ENCODE data around the gene ZIC2. TPM values are rescaled to one million over a fixed set of nuclear protein-coding genes. Genes with fewer than 3 reads are reported as not detected.

ZIC2 gene
- total and polyA plus RNA-seq, 2 of the 4 experiments (the other 2 are of a cell fraction) = not detected

DNA sequence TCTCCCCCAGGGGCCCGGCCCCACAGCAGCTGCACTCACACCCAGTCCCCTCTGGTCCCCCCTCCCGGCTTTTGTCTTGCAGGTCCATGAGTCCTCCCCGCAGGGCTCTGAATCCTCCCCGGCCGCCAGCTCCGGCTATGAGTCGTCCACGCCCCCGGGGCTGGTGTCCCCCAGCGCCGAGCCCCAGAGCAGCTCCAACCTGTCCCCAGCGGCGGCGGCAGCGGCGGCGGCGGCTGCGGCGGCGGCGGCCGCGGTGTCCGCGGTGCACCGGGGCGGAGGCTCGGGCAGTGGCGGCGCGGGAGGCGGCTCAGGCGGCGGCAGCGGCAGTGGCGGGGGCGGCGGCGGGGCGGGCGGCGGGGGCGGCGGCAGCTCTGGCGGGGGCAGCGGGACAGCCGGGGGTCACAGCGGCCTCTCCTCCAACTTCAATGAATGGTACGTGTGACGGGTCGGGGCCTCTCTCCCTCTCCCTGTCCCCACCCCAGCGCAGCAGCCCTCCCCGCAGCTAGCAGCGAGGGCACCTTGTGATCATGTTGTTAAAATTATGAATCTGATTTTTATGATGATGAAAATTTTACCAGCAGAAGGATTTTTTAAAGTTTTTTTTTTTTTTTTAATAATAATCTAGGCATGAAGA is 3.8 kb downstream of the ZIC2 start:
- H3K4me3 ChIP-seq (ENCODE audit: insufficient read depth, low read depth, low read length) = no peak overlapping the region
- CTCF ChIA-PET = interaction anchor here (0.7 kb wide), 1 partner anchor 250 kb away, joined by 4 read pairs; no protein-coding TSS in a partner anchor
- H3K9me3 ChIP-seq (ENCODE audit: control insufficient read depth, insufficient read depth, low read length) = peaks cover 34% of the 10 kb centered on the region
- WGBS, 2 experiments (ENCODE audit: extremely low coverage in 2 of 2, insufficient read length in 1 of 2) = 0% methylated on average over 1 of the region's 55 CpGs; no CpG with 5 or more reads in 1 of the 2 experiments
- no peaks in the 10 kb centered on the region for H3K36me3 ChIP-seq (ENCODE audit: control insufficient read depth, insufficient read depth, low read length)
- H4K5ac ChIP-seq (ENCODE audit: low read depth, low read length) = no peak overlapping the region
- dilution Hi-C loops (cut with HindIII; ENCODE audit: low sequenced_read_pairs, unreplicated experiment) = no loop called here
- no peak overlapping the region for H2BK5ac ChIP-seq (ENCODE audit: low read depth, low read length, poor library complexity, severe bottlenecking)
- H2AFZ ChIP-seq (replicated peaks; ENCODE audit: low read length, poor library complexity) = peak overlapping the region; percentile 65
- DNase-seq (no peak), ATAC-seq (ENCODE audit: low read depth) (no peak)
- no TSS peak for BruUV-seq (replicated peaks)
- no peak overlapping the region for H3K4ac ChIP-seq (ENCODE audit: low read depth, low read length)
- peaks cover 91% of the 10 kb centered on the region for H3K27me3 ChIP-seq (ENCODE audit: control insufficient read depth, insufficient read depth, low read length)
- H2BK15ac ChIP-seq (ENCODE audit: low read depth, low read length) = no peak overlapping the region
- no peak overlapping the region for H3K27ac ChIP-seq (ENCODE audit: insufficient read depth, low read length)
- no peak overlapping the region for H2BK20ac ChIP-seq (ENCODE audit: low read depth, low read length)
- peaks cover 22% of the 10 kb centered on the region for H4K20me1 ChIP-seq (ENCODE audit: insufficient read depth, low read length)
- H3K56ac ChIP-seq (ENCODE audit: extremely low read depth, insufficient read depth, low read length) = no peak overlapping the region
- H3K4me1 ChIP-seq (ENCODE audit: control insufficient read depth, insufficient read depth, low read length) = no peaks in the 10 kb centered on the region; the same call in 1 of the 2 replicates
- H4K91ac ChIP-seq (ENCODE audit: insufficient read depth, low read depth, low read length) = no peak overlapping the region
- no peak overlapping the region for H3K4me2 ChIP-seq (ENCODE audit: low read depth, low read length)
- intact Hi-C loops (cut with micrococcal nuclease) = loop anchor here (5.0 kb wide), 1 partner anchor 252 kb away; no protein-coding TSS in a partner anchor
- no peak overlapping the region for H3K18ac ChIP-seq (ENCODE audit: low read depth, low read length)
- H4K8ac ChIP-seq (ENCODE audit: low read depth in 2 of 2, low read length in 2 of 2) = no peak overlapping the region
- TF ChIP-seq SMC3 (IDR thresholded peaks at IDR 0.05; ENCODE audit: low read depth, low read length) (no peak), RFX5 (IDR thresholded peaks at IDR 0.05; ENCODE audit: low read depth, low read length) (no peak)
- POLR2A ChIA-PET (ENCODE audit: unreplicated experiment) = no interaction called here
- no peak overlapping the region for H2BK120ac ChIP-seq (ENCODE audit: low read depth, low read length)
- H2AK5ac ChIP-seq (ENCODE audit: low read depth, low read length) = no peak overlapping the region
- no peak overlapping the region for H3K9ac ChIP-seq (ENCODE audit: low read depth, low read length)
- H3K79me1 ChIP-seq (ENCODE audit: low read depth in 1 of 2, low read length in 2 of 2) = no peaks in the 10 kb centered on the region
- in situ Hi-C loops (cut with MboI; ENCODE audit: low sequenced_read_pairs) = loop anchor here (10.0 kb wide), 1 partner anchor 249 kb away; no protein-coding TSS in a partner anchor
- H3K23ac ChIP-seq (ENCODE audit: low read depth, low read length) = no peak overlapping the region
- no peak overlapping the region for H2AK9ac ChIP-seq (replicated peaks; ENCODE audit: low read depth, low read length, poor library complexity)
- no peaks in the 10 kb centered on the region for H3K9me1 ChIP-seq (ENCODE audit: insufficient read depth, low read length)
- no peak overlapping the region for H3K14ac ChIP-seq (replicated peaks; ENCODE audit: low read depth, low read length)

All from IMR-90 (cell line).